ENCODE data around the gene HOXB1.

HOXB1 gene

GRCh38 chr17:48546137-48546923 is 15.5 kb upstream of the HOXB1 start:
- peak overlapping the region; percentile 44 for H3K4me3 ChIP-seq (ENCODE audit: control insufficient read depth, low read depth, low read length)
- DNase-seq (ENCODE audit: low read depth) = peak; percentile 80
- no peak for TF ChIP-seq CTCF (conservative IDR thresholded peaks at IDR 0.05; ENCODE audit: control insufficient read depth, insufficient read depth, low read depth, low read length)

- TF ChIP-seq CTCF (conservative IDR thresholded peaks at IDR 0.05; ENCODE audit: control insufficient read depth, insufficient read depth, low read depth, low read length) = no peak
- no peak overlapping the region for H3K4me3 ChIP-seq (ENCODE audit: control insufficient read depth, low read depth, low read length)
- DNase-seq (ENCODE audit: low read depth) = no peak
Measured at GRCh38 chr17:48545539-48545938, 14.7 kb upstream of the HOXB1 start.

- peak within 1 kb of the TSS; percentile 95 for H3K4me3 ChIP-seq (ENCODE audit: control insufficient read depth, low read depth, low read length)
- DNase-seq (ENCODE audit: low read depth) = no peak
- TF ChIP-seq CTCF (conservative IDR thresholded peaks at IDR 0.05; ENCODE audit: control insufficient read depth, insufficient read depth, low read depth, low read length) = no peak
Measured at GRCh38 chr17:48545022-48545375, 14.2 kb upstream of the HOXB1 start, which contains the start of gene HOXB2. HOXB2 (minus strand) TSS chr17:48545109; CDS start chr17:48544911, 198 bp downstream.

- H3K4me3 ChIP-seq (ENCODE audit: control insufficient read depth, low read depth, low read length) = peak overlapping the region; percentile 95
- no peak for TF ChIP-seq CTCF (conservative IDR thresholded peaks at IDR 0.05; ENCODE audit: control insufficient read depth, insufficient read depth, low read depth, low read length)
Measured at GRCh38 chr17:48544349-48545021, 13.7 kb upstream of the HOXB1 start.

GRCh38 chr17:48543854-48544348 is 13.1 kb upstream of the HOXB1 start:
- H3K4me3 ChIP-seq (ENCODE audit: control insufficient read depth, low read depth, low read length) = peak overlapping the region; percentile 95
- DNase-seq (ENCODE audit: low read depth) = no peak
- no peak for TF ChIP-seq CTCF (conservative IDR thresholded peaks at IDR 0.05; ENCODE audit: control insufficient read depth, insufficient read depth, low read depth, low read length)

More at GRCh38 chr17:48544349-48545021, 13.7 kb upstream of the HOXB1 start:
- DNase-seq (ENCODE audit: low read depth) = peak; percentile 91

- H3K4me3 ChIP-seq (ENCODE audit: control insufficient read depth, low read depth, low read length) = peak overlapping the region; percentile 95
- DNase-seq (ENCODE audit: low read depth) = no peak
- no peak for TF ChIP-seq CTCF (conservative IDR thresholded peaks at IDR 0.05; ENCODE audit: control insufficient read depth, insufficient read depth, low read depth, low read length)
Measured at GRCh38 chr17:48543107-48543853, 12.5 kb upstream of the HOXB1 start.

All from fibroblast of mammary gland (primary cell).